ENCODE data around the gene NRG2. TPM values are rescaled to one million over a fixed set of nuclear protein-coding genes. Genes with fewer than 3 reads are reported as not detected.

NRG2 gene
- polyA plus RNA-seq, 5 donors: 6.1 to 10.1 (median 7.4) TPM

- DNase-seq: no peak
Measured at GRCh38 chr5:140012443-140012842, 30.7 kb downstream of the NRG2 start.

GRCh38 chr5:140011297-140011802, 31.7 kb downstream of the NRG2 start:
- no peak for DNase-seq

GRCh38 chr5:140010798-140011197, 32.3 kb downstream of the NRG2 start:
- DNase-seq: no peak

- no peak for DNase-seq
Measured at GRCh38 chr5:140007311-140007710, 35.8 kb downstream of the NRG2 start.

GRCh38 chr5:140005145-140005591, 37.9 kb downstream of the NRG2 start:
- no peak for DNase-seq

- DNase-seq: no peak
Measured at GRCh38 chr5:140004174-140004573, 38.9 kb downstream of the NRG2 start.

GRCh38 chr5:140003519-140003918, 39.6 kb downstream of the NRG2 start:
- DNase-seq: no peak

GRCh38 chr5:140000332-140000731, 42.8 kb downstream of the NRG2 start:
- DNase-seq: peak in 1 of 2 donors; percentile 38

GRCh38 chr5:139998837-139999236, 44.3 kb downstream of the NRG2 start:
- DNase-seq: no peak

GRCh38 chr5:139997276-139997675, 45.8 kb downstream of the NRG2 start:
- DNase-seq: no peak

- DNase-seq: no peak
Measured at GRCh38 chr5:139995929-139996328, 47.2 kb downstream of the NRG2 start.

GRCh38 chr5:139994234-139994633, 48.9 kb downstream of the NRG2 start:
- no peak for DNase-seq

- DNase-seq: no peak
Measured at GRCh38 chr5:139985733-139986132, 57.4 kb downstream of the NRG2 start.

- DNase-seq: no peak
Measured at GRCh38 chr5:139985290-139985689, 57.8 kb downstream of the NRG2 start.

- no peak for DNase-seq
Measured at GRCh38 chr5:139984816-139985215, 58.3 kb downstream of the NRG2 start.

- DNase-seq: no peak
Measured at GRCh38 chr5:139982975-139983240, 60.2 kb downstream of the NRG2 start.

- DNase-seq: no peak
Measured at GRCh38 chr5:139982157-139982974, 60.7 kb downstream of the NRG2 start.

GRCh38 chr5:139980765-139981164, 62.3 kb downstream of the NRG2 start:
- no peak for DNase-seq

GRCh38 chr5:139979943-139980342, 63.2 kb downstream of the NRG2 start:
- DNase-seq: no peak

GRCh38 chr5:139979518-139979917, 63.6 kb downstream of the NRG2 start:
- DNase-seq: no peak

GRCh38 chr5:139976703-139977102, 66.4 kb downstream of the NRG2 start:
- DNase-seq: no peak

GRCh38 chr5:139975942-139976341, 67.2 kb downstream of the NRG2 start:
- DNase-seq: no peak

- no peak for DNase-seq
Measured at GRCh38 chr5:139975306-139975705, 67.8 kb downstream of the NRG2 start.

GRCh38 chr5:139974661-139975060, 68.4 kb downstream of the NRG2 start:
- no peak for DNase-seq
